GM19455 (cell line): ENCODE data around the gene VASH1.

Experiments used
- ATAC-seq: cut with Tn5 transposase; IDR thresholded peaks from one replicate; pipeline ENCODE4 v1.9.1; 2021; ENCODE audit not compliant: unreplicated experiment

VASH1 gene

GRCh38 chr14:76782115-76782884 lies 21.0 kb downstream of the VASH1 start:
- ATAC-seq, result no peak

GRCh38 chr14:76782885-76783566 lies 21.8 kb downstream of the VASH1 start:
- no peak for ATAC-seq

DNA sequence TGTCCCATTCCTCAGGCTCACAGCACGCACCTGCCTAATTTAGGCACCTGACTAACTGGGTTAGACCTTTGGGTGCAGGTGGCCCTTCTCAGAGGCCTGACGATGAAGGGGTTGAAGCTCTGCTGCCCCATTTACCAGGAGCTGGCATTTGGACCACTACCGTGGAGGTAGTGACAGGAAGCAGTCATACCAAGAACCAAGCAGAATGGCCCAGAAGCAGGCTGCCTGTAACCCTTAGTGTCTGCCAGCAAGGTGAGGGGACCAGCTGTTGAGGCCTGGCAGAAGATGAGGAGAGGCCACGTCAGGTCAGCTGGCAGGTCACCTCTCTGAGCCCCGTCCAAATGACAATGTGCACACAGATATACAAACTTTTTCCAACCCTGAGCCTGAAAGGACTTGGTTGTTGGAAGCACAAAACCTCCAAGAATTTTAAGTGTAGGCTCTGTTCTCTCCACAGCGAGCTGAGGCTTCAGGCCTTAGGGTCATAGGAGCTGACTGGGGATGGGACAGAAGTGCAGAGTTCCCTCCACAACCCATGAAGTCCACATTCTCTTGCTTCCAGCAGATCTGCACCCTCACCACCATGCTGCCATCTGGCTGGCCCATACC lies 23.1 kb downstream of the VASH1 start:
- no peak for ATAC-seq

GRCh38 chr14:76784881-76785280 lies 23.6 kb downstream of the VASH1 start:
- ATAC-seq, result no peak

- ATAC-seq, result no peak
Measured at GRCh38 chr14:76786601-76787000, 25.3 kb downstream of the VASH1 start.

DNA sequence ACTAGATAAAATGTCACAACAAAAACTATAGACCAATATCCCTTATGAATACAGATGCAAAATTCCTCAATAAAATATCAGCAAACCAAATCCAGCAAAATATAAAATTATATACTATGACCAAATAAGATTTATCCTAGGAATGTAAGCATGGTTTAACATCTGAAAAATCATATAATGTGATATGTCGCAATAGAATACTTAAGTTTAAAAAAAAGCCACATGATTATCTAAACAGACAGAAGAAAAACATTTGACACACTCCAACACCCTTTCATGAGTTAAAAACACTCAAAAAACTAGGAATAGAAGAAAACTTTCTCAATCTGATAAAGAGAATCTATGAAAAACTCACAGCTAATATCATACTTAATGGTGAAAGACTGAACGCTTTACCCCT lies 31.2 kb downstream of the VASH1 start:
- no peak for ATAC-seq

GRCh38 chr14:76793324-76793723 lies 32.1 kb downstream of the VASH1 start:
- ATAC-seq, result no peak

GRCh38 chr14:76793956-76794355 lies 32.7 kb downstream of the VASH1 start:
- ATAC-seq, result no peak

GRCh38 chr14:76806446-76806845 lies 45.2 kb downstream of the VASH1 start:
- ATAC-seq, result no peak

DNA sequence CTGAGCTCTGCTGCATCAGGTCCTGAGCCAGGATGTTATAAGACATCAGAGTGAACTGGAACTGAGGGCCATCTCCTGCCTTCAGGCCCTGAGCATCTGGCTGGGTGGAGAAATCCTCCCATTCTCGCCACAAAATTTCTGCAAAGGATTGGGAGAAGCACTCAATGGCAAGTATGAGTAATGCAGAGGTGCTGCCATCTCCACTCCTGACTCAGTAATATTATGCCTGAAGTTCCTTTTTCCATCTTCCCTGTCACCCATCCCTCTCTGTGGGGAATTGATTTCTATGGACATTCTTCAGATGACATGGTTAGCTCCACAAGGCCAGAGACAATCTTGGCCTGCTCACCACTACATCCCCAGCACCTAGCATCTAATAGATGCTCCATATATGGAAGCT lies 46.7 kb downstream of the VASH1 start:
- ATAC-seq, result no peak

- ATAC-seq, result no peak
Measured at GRCh38 chr14:76808990-76809389, 47.7 kb downstream of the VASH1 start.

- ATAC-seq, result no peak
Measured at GRCh38 chr14:76810525-76810924, 49.3 kb downstream of the VASH1 start.

DNA sequence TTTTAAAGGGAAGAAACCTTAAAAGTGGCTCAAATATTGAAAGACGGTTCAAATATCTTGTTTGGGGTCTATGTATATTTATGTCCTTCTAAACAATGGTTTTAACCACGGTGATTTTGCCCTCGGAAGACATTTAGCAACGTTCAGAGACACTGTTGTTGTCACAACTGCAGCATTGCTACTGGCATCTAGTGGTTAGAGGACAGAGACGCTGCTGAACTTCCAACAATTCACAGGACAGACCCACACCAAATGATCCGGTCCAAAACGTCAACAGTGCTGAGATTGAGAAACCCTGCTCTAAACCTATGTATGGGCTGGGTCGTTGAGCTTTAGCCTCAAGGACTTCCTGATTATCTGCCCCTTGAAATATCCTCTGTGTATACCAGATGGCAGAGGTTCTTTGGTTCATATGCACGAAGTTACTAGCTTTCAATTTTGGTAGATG lies 49.7 kb downstream of the VASH1 start:
- ATAC-seq, result no peak

DNA sequence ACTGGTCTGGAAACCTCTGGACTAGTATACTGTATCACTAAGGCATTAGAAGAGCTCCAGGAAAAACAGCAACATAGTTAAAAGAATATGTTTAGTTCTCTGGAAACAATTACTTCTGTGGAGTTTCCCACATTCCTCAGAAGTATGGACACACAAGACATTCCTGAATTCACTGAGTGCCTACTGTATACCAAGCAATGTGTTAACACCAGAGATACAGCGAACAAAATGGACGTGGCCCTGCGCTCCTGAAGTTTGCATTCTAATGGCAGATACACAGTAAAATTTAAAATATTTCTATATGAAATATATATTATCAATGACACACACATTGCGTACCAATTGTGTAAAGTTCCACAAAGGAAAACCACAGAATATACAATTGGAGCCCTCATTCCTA lies 50.3 kb downstream of the VASH1 start:
- ATAC-seq, result no peak

- peak; percentile 23 for ATAC-seq
Measured at GRCh38 chr14:76812093-76812421, 50.8 kb downstream of the VASH1 start.

- peak; percentile 85 for ATAC-seq
Measured at GRCh38 chr14:76812422-76813383, 51.4 kb downstream of the VASH1 start, which contains the start of gene ANGEL1. ANGEL1 (minus strand) TSS chr14:76812882; CDS start chr14:76812827, 55 bp downstream.

GRCh38 chr14:76814726-76815645 lies 53.7 kb downstream of the VASH1 start:
- ATAC-seq, result no peak

DNA sequence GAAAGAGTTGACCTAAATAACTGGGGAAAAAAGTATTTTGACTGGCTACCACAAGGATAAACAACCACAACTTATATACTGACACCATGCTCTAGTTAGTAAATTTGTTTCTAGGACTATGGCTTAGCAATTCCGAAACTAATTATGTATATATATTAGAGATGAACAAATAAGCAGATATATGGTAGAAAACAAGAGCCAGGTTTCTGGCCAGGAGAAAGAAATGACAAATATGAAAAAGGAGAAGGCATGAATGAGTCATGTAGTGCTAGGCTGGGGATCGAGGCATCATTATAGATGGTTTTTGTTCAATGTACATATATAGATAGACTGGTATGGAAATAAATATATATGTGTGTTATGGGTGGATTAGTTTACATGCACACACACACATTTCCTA lies 59.4 kb downstream of the VASH1 start:
- no peak for ATAC-seq

DNA sequence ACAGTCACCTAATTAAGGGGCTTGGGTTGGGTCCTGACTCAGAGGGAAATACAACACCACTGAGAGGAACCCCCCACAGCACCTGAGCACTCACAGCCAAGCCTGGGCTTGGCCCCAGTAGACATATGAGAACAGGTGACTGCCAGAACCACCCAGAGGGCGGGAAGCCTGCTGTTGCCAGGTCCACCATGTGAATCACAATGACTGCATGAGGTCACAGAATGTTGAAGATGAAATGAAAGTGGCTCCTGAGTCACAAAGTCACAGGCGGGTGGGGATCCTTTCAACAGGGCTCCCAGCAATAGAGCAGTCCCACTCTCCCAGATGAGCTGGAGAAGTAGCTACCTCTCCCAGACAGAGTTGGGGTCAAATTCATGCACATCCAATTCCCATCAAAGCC lies 64.9 kb downstream of the VASH1 start, which contains the start of gene LRRC74A:
Gene LRRC74A, plus strand, starts transcription at position 287 of the 400 bp plus-strand sequence. CDS start 290 bp downstream, outside the sequence.
- no peak for ATAC-seq
